Stimulated activated CD4-positive, alpha-beta T cell treated with anti-CD3 and anti-CD28 coated beads, Interleukin-2, amount 100 ng/mL, for 4 hours (primary cell): ENCODE results near the gene AQP12A.

Experiments used
- DNase-seq: peaks from one replicate; pipeline ENCODE4 v3.0.0-alpha.2; 2020; ENCODE audit warnings: low read depth

Gene AQP12A

DNA sequence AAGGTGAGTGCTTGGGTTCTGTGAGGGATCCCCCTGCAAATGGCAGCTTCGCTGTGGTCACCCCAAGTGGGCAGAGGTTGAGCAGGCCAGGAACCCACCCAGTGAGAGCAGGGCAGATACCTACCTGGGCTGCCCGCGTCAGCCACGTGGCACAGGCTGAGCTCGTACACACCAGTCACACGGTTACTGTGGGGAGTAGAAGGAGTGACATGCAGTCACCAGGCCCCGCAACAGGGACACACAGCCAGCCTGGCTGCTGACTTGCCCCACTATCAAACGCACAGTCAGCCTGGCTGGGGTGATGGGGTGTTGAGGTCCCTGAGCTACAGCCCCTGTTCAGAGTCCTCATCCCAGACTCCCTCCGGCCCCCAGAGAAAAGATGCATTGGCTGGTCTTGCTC, 32.2 kb downstream of the AQP12A start:
- DNase-seq: no peak

- no peak for DNase-seq
These were observed 32.8 kb downstream of the AQP12A start for GRCh38 chr2:240724431-240724830.

DNA sequence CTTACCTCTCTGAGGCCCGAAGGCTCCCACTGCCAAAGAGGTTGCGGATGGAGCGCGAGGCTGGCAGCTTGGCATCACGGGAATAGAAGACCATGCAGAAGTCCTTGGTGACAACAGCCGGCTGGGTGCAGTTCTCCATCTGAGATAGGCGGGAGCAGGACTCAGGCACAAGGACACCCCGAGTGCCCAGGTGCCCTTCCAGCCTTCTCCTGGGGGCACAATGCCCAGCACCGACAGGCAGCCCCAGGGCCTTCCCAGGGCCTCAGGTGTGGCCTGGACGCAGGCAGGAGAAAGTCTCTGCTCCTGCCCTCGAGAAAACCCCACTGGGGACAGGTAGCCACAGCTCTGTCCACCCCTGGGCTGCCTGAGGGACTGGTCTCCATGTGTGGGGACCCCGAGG, 33.6 kb downstream of the AQP12A start:
- no peak for DNase-seq

- DNase-seq: no peak
These were observed 34.0 kb downstream of the AQP12A start for GRCh38 chr2:240725671-240726070.

DNA sequence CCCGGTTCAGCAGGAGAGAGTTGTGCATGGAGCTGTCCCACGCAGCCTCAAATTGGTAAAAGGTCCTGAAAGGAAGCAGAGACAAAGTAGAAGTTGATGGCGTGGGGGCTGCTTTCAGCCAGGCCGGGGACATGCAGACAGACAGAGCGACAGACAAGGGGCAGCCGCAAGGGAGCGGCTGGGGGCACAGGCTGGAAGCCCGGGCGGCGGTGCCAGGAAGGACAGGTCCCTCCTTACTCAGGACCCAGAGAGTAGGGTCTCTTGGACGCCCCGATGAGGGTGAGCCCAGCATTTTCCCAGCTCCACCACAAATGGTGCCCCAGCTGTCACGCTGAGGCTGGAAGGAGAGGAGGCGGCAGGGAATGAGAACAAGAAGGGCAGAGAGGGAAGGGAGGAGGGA, 35.2 kb downstream of the AQP12A start:
- DNase-seq: no peak

- DNase-seq: no peak
These were observed 35.8 kb downstream of the AQP12A start for GRCh38 chr2:240727439-240727838.

- no peak for DNase-seq
These were observed 36.2 kb downstream of the AQP12A start for GRCh38 chr2:240727913-240728312.

DNA sequence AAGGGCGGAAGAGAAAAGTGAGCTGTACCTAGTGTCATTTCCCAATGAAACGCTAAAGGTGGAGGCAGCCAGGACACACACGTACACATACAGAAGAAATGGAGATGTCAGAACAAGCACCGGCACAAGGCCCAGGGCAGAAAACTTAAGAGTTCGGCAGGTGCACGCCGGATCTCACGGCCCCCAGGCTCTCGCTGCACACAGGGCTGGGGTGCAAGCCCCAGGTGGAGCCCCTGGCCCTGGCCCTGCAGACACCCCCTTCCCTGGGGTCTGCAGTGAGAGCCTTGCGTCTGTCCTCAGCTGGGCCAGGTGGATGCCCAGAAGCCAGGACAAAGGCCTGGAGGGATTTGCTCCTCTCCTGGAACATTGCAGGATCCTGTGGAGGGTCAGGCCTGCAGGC, 36.7 kb downstream of the AQP12A start:
- DNase-seq: no peak

GRCh38 chr2:240728827-240729226, 37.2 kb downstream of the AQP12A start:
- no peak for DNase-seq

GRCh38 chr2:240730501-240731177, 39.0 kb downstream of the AQP12A start:
- no peak for DNase-seq

GRCh38 chr2:240731178-240731545, 39.5 kb downstream of the AQP12A start:
- DNase-seq: no peak

GRCh38 chr2:240732184-240732583, 40.5 kb downstream of the AQP12A start:
- DNase-seq: no peak

DNA sequence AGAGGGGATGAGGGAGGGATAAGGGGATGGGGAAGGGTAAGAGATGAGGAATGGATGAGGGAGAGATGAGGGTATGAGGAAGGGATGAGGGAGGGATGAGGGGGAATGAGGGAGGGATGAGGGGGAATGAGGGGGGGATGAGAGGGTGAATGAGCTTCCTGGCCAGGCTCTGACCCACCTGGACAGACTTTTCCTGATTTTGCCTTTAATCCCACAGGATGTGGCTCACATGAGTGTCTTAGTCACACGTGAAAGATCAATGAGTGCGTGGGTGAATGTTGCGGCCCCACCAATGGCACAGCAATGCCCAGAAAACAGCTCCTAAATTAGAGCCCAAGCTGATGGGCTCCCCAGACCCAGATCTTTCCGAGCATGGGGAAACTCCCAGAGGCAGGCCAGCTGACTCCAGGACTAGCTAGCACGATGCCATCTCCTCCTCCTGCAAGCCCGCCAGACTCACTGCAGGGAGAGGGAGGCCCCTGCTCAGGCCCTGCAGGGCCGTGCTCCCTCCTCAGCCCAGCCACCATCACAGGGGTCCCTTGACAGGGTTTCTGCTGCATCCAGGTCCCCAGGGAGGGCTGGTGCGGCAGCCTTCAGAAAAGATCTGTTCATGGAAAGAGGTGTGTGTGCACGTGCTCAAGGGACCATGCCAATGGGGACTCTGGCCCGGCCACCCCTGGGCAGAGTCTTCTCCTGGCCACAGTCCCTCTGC, 41.4 kb downstream of the AQP12A start:
- no peak for DNase-seq

DNA sequence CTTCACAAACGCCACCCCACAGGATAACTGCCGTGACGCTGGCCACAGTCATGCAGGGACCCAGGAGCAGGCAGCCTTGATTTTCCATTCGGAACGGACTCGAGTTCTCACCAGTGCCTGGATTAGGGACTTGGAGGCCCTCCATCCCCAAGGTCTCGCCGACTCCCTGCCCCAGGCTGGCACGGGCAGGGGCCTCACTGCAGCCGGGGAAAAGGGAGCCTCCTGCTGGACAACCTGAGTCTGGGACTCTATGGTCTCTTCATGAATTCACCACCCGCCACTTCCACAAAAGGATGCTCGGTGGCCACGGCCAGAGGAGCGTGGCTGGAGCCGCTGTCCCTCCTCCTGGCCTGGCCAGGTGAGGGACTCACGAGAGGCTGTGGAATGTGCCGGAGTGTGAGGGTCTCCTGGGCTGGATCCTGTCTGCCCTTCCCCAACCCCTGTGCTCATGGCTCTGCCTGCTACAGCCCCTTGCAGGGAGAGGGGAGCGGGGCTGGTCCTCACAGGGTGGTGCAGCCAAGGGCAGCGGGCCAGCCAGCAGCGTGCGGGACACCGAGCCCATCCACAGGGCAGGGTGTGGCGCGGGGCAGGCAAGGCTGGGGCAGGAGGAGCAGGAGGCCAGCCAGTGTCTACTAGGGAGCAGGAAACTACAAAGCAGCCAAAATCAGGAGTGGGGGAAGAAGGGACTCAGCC, 42.3 kb downstream of the AQP12A start:
- no peak for DNase-seq

DNA sequence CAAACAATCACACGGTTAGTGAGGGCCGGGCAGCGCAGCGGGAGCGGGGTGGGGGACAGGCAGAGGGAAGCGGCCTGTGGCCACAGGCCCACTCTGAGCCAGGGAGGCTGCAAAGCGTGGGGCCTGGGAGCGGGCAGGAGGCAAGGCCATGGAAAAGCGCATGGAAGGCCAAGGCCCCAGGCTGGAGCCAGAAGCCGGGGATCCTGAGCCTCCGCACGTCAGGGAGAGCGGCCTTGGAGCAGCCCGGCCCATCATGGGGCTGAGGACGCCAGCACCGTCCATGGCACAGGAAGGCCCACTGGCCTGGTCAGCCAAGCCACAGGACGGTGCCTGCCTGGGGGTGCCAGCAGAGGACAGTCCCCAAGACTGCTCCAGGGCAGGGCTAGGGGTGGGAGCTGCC, 43.1 kb downstream of the AQP12A start:
- DNase-seq: no peak

DNA sequence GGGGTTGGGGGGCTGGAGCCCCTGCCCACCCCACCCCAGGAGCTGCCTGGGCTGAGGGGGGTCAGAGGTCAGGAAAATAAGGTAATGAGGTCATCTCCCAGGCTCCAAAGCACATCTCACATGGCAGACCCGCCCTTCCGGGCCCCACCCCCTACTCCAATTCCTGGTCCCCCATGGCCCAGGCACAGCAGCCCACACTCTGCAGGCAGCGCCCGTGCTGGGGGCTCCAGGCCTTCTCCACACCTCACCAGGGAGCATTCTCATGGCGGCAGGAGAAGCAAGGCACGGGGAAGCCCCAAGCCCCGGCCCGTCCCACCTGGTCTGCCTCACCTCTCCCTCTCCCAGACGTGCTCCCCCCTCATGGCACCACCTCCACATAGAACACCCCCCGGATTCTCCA, 43.8 kb downstream of the AQP12A start:
- no peak for DNase-seq

- no peak for DNase-seq
These were observed 44.9 kb downstream of the AQP12A start for GRCh38 chr2:240736281-240737250.

- no peak for DNase-seq
These were observed 45.8 kb downstream of the AQP12A start for GRCh38 chr2:240737512-240737911.

- no peak for DNase-seq
These were observed 46.3 kb downstream of the AQP12A start for GRCh38 chr2:240737958-240738357.

DNA sequence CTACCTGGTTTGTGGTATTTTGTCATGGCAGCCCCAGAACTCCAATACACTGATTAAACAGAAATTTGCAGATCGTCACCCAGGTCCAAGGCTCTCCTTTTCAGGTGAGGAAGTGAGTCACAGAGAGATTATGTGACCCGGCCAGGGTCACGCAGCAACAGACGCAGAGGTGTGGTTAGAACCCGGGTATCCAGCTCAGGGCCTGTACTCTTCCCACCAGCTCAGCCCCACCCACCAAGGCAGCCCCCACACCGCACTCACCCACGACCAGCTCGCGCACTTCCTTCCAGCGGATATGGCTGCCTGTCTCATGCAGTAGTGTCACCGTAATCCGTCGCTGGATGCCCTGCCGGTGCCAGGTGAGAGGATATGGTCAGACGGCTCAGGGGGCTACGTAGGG, 48.1 kb downstream of the AQP12A start:
- DNase-seq: peak; percentile 29

GRCh38 chr2:240741091-240741490, 49.4 kb downstream of the AQP12A start:
- DNase-seq: no peak

DNA sequence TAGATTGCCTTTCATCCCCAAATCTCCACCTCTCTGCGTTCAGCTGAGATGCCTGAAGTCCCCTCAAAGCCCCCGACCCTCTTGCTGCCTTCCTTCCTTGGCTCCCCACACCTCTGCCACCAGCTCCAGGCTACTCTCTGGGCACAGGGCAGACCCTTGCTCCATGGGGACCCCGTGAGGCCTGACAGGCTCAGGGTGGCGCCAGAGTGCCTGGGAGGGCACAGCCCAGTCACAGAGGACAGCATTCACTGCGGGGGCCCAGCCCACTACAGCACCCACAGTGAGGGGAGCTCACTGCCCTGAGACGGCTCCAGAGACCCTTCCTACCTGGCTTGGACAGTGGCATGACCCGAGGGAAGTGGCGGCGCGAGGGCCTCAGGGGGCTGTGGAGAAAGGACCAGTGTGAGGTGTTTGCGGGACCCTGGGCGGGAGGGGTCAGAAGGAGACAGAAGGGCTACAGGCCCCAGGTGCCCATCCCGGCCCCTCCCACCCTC, 51.0 kb downstream of the AQP12A start:
- DNase-seq: no peak
